AG09319 (cell line): Measurements from ENCODE around the gene PKIG.
"Not testable (repeated sequence)": the region's sequence is repeated elsewhere in the genome, so short reads cannot be mapped to it uniquely, and the experiment has no call there.

Experiments
- DNase-seq: peaks from one replicate; pipeline ENCODE4 v3.0.0-alpha.2; 2010; ENCODE audit warnings: low read depth; ENCODE audit errors: extremely low read depth
- CTCF ChIP-seq: IDR thresholded peaks from 2 replicates; pipeline ENCODE4 v1.5.1; 2011; ENCODE audit warnings: low read depth, mild to moderate bottlenecking, inconsistent platforms, low read length, moderate library complexity

Gene PKIG

GRCh38 chr20:44586289-44586911 is 4.0 kb downstream of the PKIG start:
- TF ChIP-seq CTCF: no peak
- DNase-seq: no peak

- no peak for DNase-seq
- TF ChIP-seq CTCF: no peak
Measured at GRCh38 chr20:44587035-44587980, 4.9 kb downstream of the PKIG start.

- DNase-seq: not testable (repeated sequence)
Measured at GRCh38 chr20:44588321-44588720, 5.9 kb downstream of the PKIG start.

- no peak for TF ChIP-seq CTCF
- DNase-seq: no peak
Measured at GRCh38 chr20:44589537-44589936, 7.2 kb downstream of the PKIG start.

GRCh38 chr20:44590980-44591778 is 8.8 kb downstream of the PKIG start:
- TF ChIP-seq CTCF: no peak
- DNase-seq: no peak

GRCh38 chr20:44592366-44592765 is 10.0 kb downstream of the PKIG start:
- no peak for TF ChIP-seq CTCF
- DNase-seq: no peak

GRCh38 chr20:44593751-44594150 is 11.4 kb downstream of the PKIG start:
- TF ChIP-seq CTCF: no peak
- DNase-seq: no peak
